Astrocyte of the cerebellum (primary cell): ENCODE measurements around the gene IRF9.

Source experiments
- DNase-seq: peaks from one replicate; pipeline ENCODE4 v3.0.0-alpha.2; 2011; ENCODE audit warnings: low read depth
- H3K4me3 ChIP-seq: 2 replicates; pipeline ENCODE4 v1.5.1; 2011; ENCODE audit warnings: mild to moderate bottlenecking, low read depth, low read length, moderate library complexity
- CTCF ChIP-seq: IDR thresholded peaks from 2 replicates; pipeline ENCODE4 v1.5.1; 2012; ENCODE audit warnings: low read length, low read depth, moderate library complexity, mild to moderate bottlenecking; ENCODE audit errors: missing control alignments
- in situ Hi-C: cut with HindIII; loops from 2 replicates; pipeline ENCODE4 v1.10.0; 2017; ENCODE audit warnings: low sequenced_read_pairs

Gene IRF9

GRCh38 chr14:24185026-24185425 lies 24.0 kb downstream of the IRF9 start:
- no peak for DNase-seq
- in situ Hi-C loops, result no loop called here
- no peak for TF ChIP-seq CTCF
- H3K4me3 ChIP-seq, result no peak overlapping the region

- DNase-seq, result no peak
- in situ Hi-C loops, result no loop called here
- no peak for TF ChIP-seq CTCF
- H3K4me3 ChIP-seq, result no peak overlapping the region
Observed at GRCh38 chr14:24185741-24186140, 24.7 kb downstream of the IRF9 start.

- in situ Hi-C loops, result no loop called here
- no peak for TF ChIP-seq CTCF
- DNase-seq, result no peak
- H3K4me3 ChIP-seq, result no peak overlapping the region
Observed at GRCh38 chr14:24186831-24187538, 25.9 kb downstream of the IRF9 start.

GRCh38 chr14:24187539-24187915 lies 26.5 kb downstream of the IRF9 start:
- in situ Hi-C loops, result no loop called here
- no peak for DNase-seq
- no peak for TF ChIP-seq CTCF
- H3K4me3 ChIP-seq, result peak overlapping the region; percentile 73

- DNase-seq, result peak; percentile 95
- in situ Hi-C loops, result no loop called here
- no peak for TF ChIP-seq CTCF
Observed at GRCh38 chr14:24188251-24189058, 27.4 kb downstream of the IRF9 start, which contains the start of gene IPO4. Gene IPO4, minus strand, starts transcription at chr14:24188816. Its CDS starts 29 bp downstream, at chr14:24188787.

GRCh38 chr14:24189059-24189375 lies 28.0 kb downstream of the IRF9 start:
- no peak for DNase-seq
- TF ChIP-seq CTCF, result no peak
- in situ Hi-C loops, result no loop called here
- H3K4me3 ChIP-seq, result peak overlapping the region; percentile 73

More at GRCh38 chr14:24188251-24189058, 27.4 kb downstream of the IRF9 start, which contains the start of gene IPO4:
- peak within 1 kb of the TSS; percentile 73 for H3K4me3 ChIP-seq
